SK-N-SH (cell line): ENCODE results near the gene INSC. TPM values are rescaled to one million over a fixed set of nuclear protein-coding genes. Genes with fewer than 3 reads are reported as not detected.

Experiments used
- CTCF ChIA-PET: fragments of 300-600, 350-600 bp; formaldehyde crosslinking; extraction: SDS; loops from one replicate; lab custom pipeline; 2021; lab: Yijun Ruan, JAX
- POLR2A ChIA-PET: fragments of 350-600 bp; sonication (Branson Sonifier 250); formaldehyde crosslinking; extraction: SDS; loops from one replicate; lab custom pipeline; 2020; ENCODE audit warnings: antibody characterized with exemption, inconsistent platforms; lab: Yijun Ruan, JAX
- DNase-seq: peaks from one replicate; pipeline ENCODE4 v3.0.0; 2012
- H2AFZ ChIP-seq: fragments of 200-600 bp; sonication (generic); 2 replicates; pipeline ENCODE4 v1.8.1; 2016; ENCODE audit warnings: antibody characterized with exemption, mild to moderate bottlenecking, low read depth
- H3F3A ChIP-seq: fragments of 200-600 bp; sonication (generic); replicated peaks from 2 replicates; pipeline ENCODE3; 2016; ENCODE audit warnings: antibody characterized with exemption, mild to moderate bottlenecking; ENCODE audit not compliant: insufficient read depth
- H3K27ac ChIP-seq, 2 experiments: fragments of 200-500 bp in 1 of 2; fragments of 200-600 bp in 1 of 2; sonication (Bioruptor generic) in 1 of 2; sonication (generic), shearing (Covaris generic) in 1 of 2; 2 replicates each; pipeline versions ENCODE4 v1.5.1 to v1.6.1; 2014 to 2016; ENCODE audit warnings: low read depth in 2 of 2, inconsistent platforms in 1 of 2, low read length in 1 of 2, mild to moderate bottlenecking in 1 of 2, mixed read lengths in 1 of 2
- H3K27me3 ChIP-seq: fragments of 200-600 bp; sonication (generic), shearing (Covaris generic); 2 replicates; pipeline ENCODE4 v1.6.1; 2016; ENCODE audit warnings: mixed run types; ENCODE audit not compliant: insufficient read depth
- H3K36me3 ChIP-seq, 2 experiments: fragments of 200-500 bp in 1 of 2; fragments of 200-600 bp in 1 of 2; sonication (Bioruptor generic) in 1 of 2; sonication (generic) in 1 of 2; replicated peaks in 1 of 2; 2 replicates each; pipeline versions ENCODE3 to v1.5.1; 2014 to 2016; ENCODE audit warnings: low read length in 1 of 2, mild to moderate bottlenecking in 1 of 2; ENCODE audit not compliant: insufficient read depth in 2 of 2, control insufficient read depth in 1 of 2
- H3K4me1 ChIP-seq, 2 experiments: fragments of 200-500 bp in 1 of 2; fragments of 200-600 bp in 1 of 2; sonication (Bioruptor generic) in 1 of 2; sonication (generic), shearing (Covaris generic) in 1 of 2; 2 replicates each; pipeline versions ENCODE4 v1.5.1 to v1.6.1; 2014 to 2016; ENCODE audit warnings: low read depth in 1 of 2, low read length in 1 of 2, mixed run types in 1 of 2; ENCODE audit not compliant: insufficient read depth in 2 of 2, control insufficient read depth in 1 of 2
- H3K4me2 ChIP-seq: fragments of 200-600 bp; sonication (generic), shearing (Covaris generic); 2 replicates; pipeline ENCODE4 v1.6.1; 2017; ENCODE audit warnings: mixed run types
- H3K4me3 ChIP-seq, 2 experiments: fragments of 200-500 bp in 1 of 2; fragments of 200-600 bp in 1 of 2; sonication (Bioruptor generic) in 1 of 2; sonication (generic), shearing (Covaris generic) in 1 of 2; 2 replicates each; pipeline versions ENCODE4 v1.5.1 to v1.8.1; 2014 to 2016; ENCODE audit warnings: low read depth in 2 of 2, inconsistent platforms in 1 of 2, low read length in 1 of 2, mild to moderate bottlenecking in 1 of 2, mixed read lengths in 1 of 2, moderate library complexity in 1 of 2
- H3K79me2 ChIP-seq: fragments of 200-600 bp; sonication (generic); 2 replicates; pipeline ENCODE4 v1.8.1; 2017; ENCODE audit warnings: mild to moderate bottlenecking; ENCODE audit not compliant: insufficient read depth
- H3K9ac ChIP-seq: fragments of 200-600 bp; sonication (generic); 2 replicates; pipeline ENCODE4 v1.6.1; 2017; ENCODE audit warnings: mixed run types
- H3K9me2 ChIP-seq: fragments of 200-600 bp; sonication (generic); 2 replicates; pipeline ENCODE4 v1.6.1; 2017; ENCODE audit warnings: mixed run types
- H3K9me3 ChIP-seq: fragments of 200-600 bp; sonication (generic); 2 replicates; pipeline ENCODE4 v1.6.1; 2017; ENCODE audit warnings: mixed run types, mild to moderate bottlenecking, moderate library complexity
- H4K20me1 ChIP-seq: fragments of 200-600 bp; sonication (generic); 2 replicates; pipeline ENCODE4 v1.6.1; 2017; ENCODE audit warnings: mild to moderate bottlenecking, mixed run types; ENCODE audit not compliant: insufficient read depth
- CHD2 ChIP-seq: fragments of 150-350 bp; IDR thresholded peaks from 2 replicates; pipeline ENCODE4 v1.6.1; 2018; ENCODE audit warnings: low read length; ENCODE audit not compliant: partially characterized antibody
- FOXM1 ChIP-seq: IDR thresholded peaks from 2 replicates; pipeline ENCODE4 v1.4.0; 2012; ENCODE audit warnings: low read depth, mild to moderate bottlenecking
- GATA2 ChIP-seq: sonication (generic); formaldehyde crosslinking; IDR thresholded peaks from 2 replicates; pipeline ENCODE4 v1.5.0; 2020; ENCODE audit warnings: mild to moderate bottlenecking, missing genetic modification reagents
- MEF2A ChIP-seq: IDR thresholded peaks from 2 replicates; pipeline ENCODE4 v1.4.0; 2012; ENCODE audit warnings: low read depth, borderline replicate concordance
- MXI1 ChIP-seq: IDR thresholded peaks from 2 replicates; pipeline ENCODE4 v1.6.1; 2012; ENCODE audit warnings: mild to moderate bottlenecking, low read depth, low read length, improper control_type of control experiment
- NFIC ChIP-seq: IDR thresholded peaks from 2 replicates; pipeline ENCODE4 v1.4.0; 2012; ENCODE audit warnings: borderline replicate concordance
- POLR2AphosphoS5 ChIP-seq: IDR thresholded peaks from 2 replicates; pipeline ENCODE4 v1.6.1; 2012; ENCODE audit warnings: low read depth, low read length
- RCOR1 ChIP-seq: fragments of 150-350 bp; IDR thresholded peaks from 2 replicates; pipeline ENCODE4 v1.6.1; 2017; ENCODE audit warnings: antibody characterized with exemption, low read length
- REST ChIP-seq: IDR thresholded peaks from 2 replicates; pipeline ENCODE4 v1.6.1; 2012; ENCODE audit warnings: mild to moderate bottlenecking, low read depth, low read length, moderate library complexity
- SIN3A ChIP-seq: IDR thresholded peaks from 2 replicates; pipeline ENCODE4 v1.6.1; 2012; ENCODE audit warnings: low read depth, mild to moderate bottlenecking, low read length, moderate library complexity, borderline replicate concordance
- TAF1 ChIP-seq: IDR thresholded peaks from 2 replicates; pipeline ENCODE4 v1.6.1; 2012; ENCODE audit warnings: low read depth, mild to moderate bottlenecking, low read length, moderate library complexity, borderline replicate concordance
- YY1 ChIP-seq: IDR thresholded peaks from 2 replicates; pipeline ENCODE4 v1.4.0; 2012; ENCODE audit warnings: low read depth, mild to moderate bottlenecking
- WGBS: methylation state at CpG from one replicate; pipeline ENCODE4 v1.1.6; 2017; ENCODE audit warnings: low lambda C conversion rate; 5-methylcytosine and 5-hydroxymethylcytosine counted together
- polyA plus RNA-seq, 3 experiments: library from polyadenylated mRNA; depleted of rRNA; stranded (reverse); fragments of >200 nt; gene quantifications; 2 replicates each; pipeline ENCODE4 v1.2.3, GENCODE V29; 2012
- TF ChIP-seq, protein P1 (sequence below): fragments of 150-350 bp; IDR thresholded peaks from 2 replicates; pipeline ENCODE4 v1.6.1; 2017; ENCODE audit warnings: antibody characterized with exemption, low read length, low read depth, borderline replicate concordance

INSC gene
- polyA plus RNA-seq, 1 of the 3 experiments (the other 2 are of a cell fraction), result not detected

DNA sequence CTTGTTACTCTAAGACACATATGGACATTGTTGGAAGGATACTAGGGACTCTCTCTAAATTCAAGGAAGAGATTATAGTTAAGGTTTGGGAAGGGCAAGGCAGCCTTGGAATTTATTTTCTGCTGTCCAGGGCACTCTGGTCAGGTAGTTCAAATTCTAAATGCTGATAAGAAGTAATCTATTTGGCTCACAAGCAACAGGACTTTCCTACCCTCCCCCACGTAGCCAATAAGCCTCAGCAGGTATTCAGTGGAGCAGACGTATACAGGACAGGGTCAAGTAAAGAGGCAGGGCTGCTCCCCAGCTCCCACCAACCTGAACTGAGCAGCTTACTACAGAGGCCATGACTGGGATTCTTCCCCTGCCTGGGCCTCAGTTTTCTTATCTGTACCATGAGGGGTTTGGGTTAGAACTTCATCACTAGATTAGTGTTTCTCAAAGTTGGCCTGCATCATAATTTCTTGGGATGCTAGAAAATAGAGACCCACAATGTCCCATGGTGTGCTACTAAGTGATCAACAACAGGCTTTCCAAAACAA is 6.1 kb upstream of the INSC start:
- Histone ChIP-seq H3K4me3 (no peak overlapping the region), H3K9me2 (no peaks in the 10 kb centered on the region), H3K4me2 (no peak overlapping the region), H3K9ac (no peak overlapping the region), H3K36me3 (no peaks in the 10 kb centered on the region), H3K79me2 (no peaks in the 10 kb centered on the region), H3K27me3 (no peaks in the 10 kb centered on the region), H3K27ac (no peak overlapping the region), H3F3A (no peaks in the 10 kb centered on the region), H4K20me1 (no peaks in the 10 kb centered on the region), H2AFZ (no peak overlapping the region), H3K9me3 (no peaks in the 10 kb centered on the region), H3K4me1 (peaks cover 0 to 12% of the 10 kb centered on the region in 2 experiments; a peak in 1 of 4 replicates)
- 36% methylated on average over 2 of the region's 2 CpGs for WGBS
- ChIA-PET POLR2A (no interaction called here), CTCF (interaction anchor here (1.6 to 16.9 kb wide), 2 partner anchors 34 to 97 kb away, joined by 7 to 282 read pairs; no protein-coding TSS in a partner anchor)
- DNase-seq, result no peak
- TF ChIP-seq SIN3A (no peak), NFIC (no peak), YY1 (no peak), MEF2A (no peak), REST (no peak), RCOR1 (no peak), POLR2AphosphoS5 (no peak), TAF1 (no peak)
- TF ChIP-seq, protein P1, sequence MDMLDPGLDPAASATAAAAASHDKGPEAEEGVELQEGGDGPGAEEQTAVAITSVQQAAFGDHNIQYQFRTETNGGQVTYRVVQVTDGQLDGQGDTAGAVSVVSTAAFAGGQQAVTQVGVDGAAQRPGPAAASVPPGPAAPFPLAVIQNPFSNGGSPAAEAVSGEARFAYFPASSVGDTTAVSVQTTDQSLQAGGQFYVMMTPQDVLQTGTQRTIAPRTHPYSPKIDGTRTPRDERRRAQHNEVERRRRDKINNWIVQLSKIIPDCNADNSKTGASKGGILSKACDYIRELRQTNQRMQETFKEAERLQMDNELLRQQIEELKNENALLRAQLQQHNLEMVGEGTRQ, result no peak

DNA sequence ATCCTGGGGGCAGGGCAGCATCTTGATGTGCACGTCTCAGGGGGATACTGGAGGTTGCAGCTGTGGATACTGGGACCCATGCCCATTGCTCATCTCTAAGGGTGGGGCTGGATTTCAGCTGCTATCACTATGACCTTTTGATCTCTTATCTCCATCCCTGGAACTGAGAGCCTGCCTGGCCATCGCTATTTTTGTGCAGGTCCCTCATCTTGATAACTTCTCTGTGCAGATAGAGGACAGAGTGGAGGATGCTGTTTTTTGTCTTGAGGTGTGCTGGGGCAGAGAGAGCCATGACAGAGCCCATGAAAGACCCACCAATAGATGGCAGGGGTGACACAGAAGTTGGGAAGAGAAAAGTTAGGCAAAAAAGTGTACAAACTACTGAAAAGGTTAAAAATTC is 5.1 kb upstream of the INSC start:
- Histone ChIP-seq H2AFZ (no peak overlapping the region), H3K36me3 (no peaks in the 10 kb centered on the region), H3K9me2 (no peaks in the 10 kb centered on the region), H3K9ac (no peak overlapping the region), H3F3A (no peaks in the 10 kb centered on the region), H3K27ac (no peak overlapping the region), H3K4me2 (no peak overlapping the region), H3K4me3 (no peak overlapping the region), H3K27me3 (no peaks in the 10 kb centered on the region), H3K79me2 (no peaks in the 10 kb centered on the region), H4K20me1 (no peaks in the 10 kb centered on the region), H3K4me1 (peaks cover 3 to 12% of the 10 kb centered on the region in 2 experiments; a peak in 2 of 4 replicates), H3K9me3 (no peaks in the 10 kb centered on the region)
- TF ChIP-seq MXI1 (no peak), NFIC (no peak), FOXM1 (no peak), GATA2 (CRISPR knock-in tag) (0 out of 2 replicates have a peak, but pooled peaks have one; percentile 23), CHD2 (no peak)
- WGBS, result 19% methylated on average over 2 of the region's 2 CpGs
- POLR2A ChIA-PET, result no interaction called here
- no peak for DNase-seq
- CTCF ChIA-PET, result interaction anchor here (1.6 to 16.9 kb wide), 4 partner anchors 8 to 202 kb away, joined by 4 to 282 read pairs (median 38); no protein-coding TSS in a partner anchor
